D341Med (cell line): ENCODE results near the gene DUSP1.

Experiments used
- DNase-seq: peaks from one replicate; pipeline ENCODE4 v3.0.0; 2012; ENCODE audit warnings: low spot score

Gene DUSP1

GRCh38 chr5:172743112-172743959 is 27.7 kb downstream of the DUSP1 start:
- DNase-seq, result no peak

GRCh38 chr5:172741206-172741582 is 29.8 kb downstream of the DUSP1 start:
- DNase-seq, result no peak

- no peak for DNase-seq
Observed at GRCh38 chr5:172740428-172741205, 30.4 kb downstream of the DUSP1 start.

- DNase-seq, result no peak
Observed at GRCh38 chr5:172739375-172739774, 31.6 kb downstream of the DUSP1 start.

- DNase-seq, result no peak
Observed at GRCh38 chr5:172736508-172737135, 34.4 kb downstream of the DUSP1 start.

- no peak for DNase-seq
Observed at GRCh38 chr5:172735141-172735831, 35.7 kb downstream of the DUSP1 start.

GRCh38 chr5:172733974-172734346 is 37.0 kb downstream of the DUSP1 start:
- no peak for DNase-seq

GRCh38 chr5:172733131-172733973 is 37.6 kb downstream of the DUSP1 start:
- DNase-seq, result no peak

GRCh38 chr5:172732201-172732865 is 38.7 kb downstream of the DUSP1 start:
- DNase-seq, result no peak

GRCh38 chr5:172731680-172732074 is 39.3 kb downstream of the DUSP1 start:
- DNase-seq, result no peak

- DNase-seq, result no peak
Observed at GRCh38 chr5:172730981-172731679, 39.9 kb downstream of the DUSP1 start.

GRCh38 chr5:172730222-172730621 is 40.8 kb downstream of the DUSP1 start:
- DNase-seq, result no peak

- no peak for DNase-seq
Observed at GRCh38 chr5:172729588-172729987, 41.4 kb downstream of the DUSP1 start.

GRCh38 chr5:172728481-172729241 is 42.3 kb downstream of the DUSP1 start:
- no peak for DNase-seq

GRCh38 chr5:172727551-172727950 is 43.4 kb downstream of the DUSP1 start:
- DNase-seq, result no peak

GRCh38 chr5:172726966-172727365 is 44.0 kb downstream of the DUSP1 start:
- no peak for DNase-seq

- DNase-seq, result no peak
Observed at GRCh38 chr5:172725785-172726184, 45.2 kb downstream of the DUSP1 start.

GRCh38 chr5:172725273-172725672 is 45.7 kb downstream of the DUSP1 start:
- no peak for DNase-seq
